ENCODE results near the gene PRKAR2B. TPM values are rescaled to one million over a fixed set of nuclear protein-coding genes. Genes with fewer than 3 reads are reported as not detected.

The PRKAR2B gene
- total RNA-seq, 1 donor from 2014 or later, result 21.8 TPM

DNA sequence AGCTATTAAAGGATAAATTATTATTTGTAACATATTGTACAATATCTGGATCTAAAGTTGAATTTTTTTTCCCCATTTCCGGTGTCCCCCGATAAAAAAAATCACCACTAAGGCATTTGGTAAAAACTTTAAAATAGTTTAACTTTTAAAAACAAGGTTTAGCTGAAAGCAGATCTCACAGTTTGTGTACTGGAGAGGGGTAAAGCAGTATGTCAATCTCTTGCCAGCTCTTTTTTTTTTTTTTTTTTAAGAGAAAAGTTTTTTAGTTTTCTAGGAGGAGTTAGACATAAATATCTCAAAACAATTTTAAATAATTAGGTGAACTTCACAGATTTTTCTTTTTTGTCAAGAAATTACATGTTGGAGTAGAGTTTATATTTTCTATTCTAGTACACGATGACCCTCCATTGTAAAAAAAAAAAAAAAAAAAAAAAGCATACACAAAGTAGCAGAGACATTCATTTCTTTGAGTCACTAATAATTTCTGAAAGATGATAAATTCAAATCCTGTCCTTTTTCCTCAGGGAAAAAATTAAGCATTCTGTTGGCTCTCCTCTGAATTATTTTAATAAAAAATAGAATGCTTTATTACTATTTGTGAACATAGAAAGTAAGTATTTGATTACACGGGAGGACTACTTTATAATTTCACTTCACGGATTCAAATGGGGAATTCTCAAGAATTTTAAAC, 122.4 kb downstream of the PRKAR2B start:
- Histone ChIP-seq H3K36me3 (no peaks in the 10 kb centered on the region), H3K4me1 (peaks cover 38% of the 10 kb centered on the region), H3K27me3 (ENCODE audit: low read depth) (no peaks in the 10 kb centered on the region), H3K9me3 (replicated peaks) (no peaks in the 10 kb centered on the region), H3K27ac (replicated peaks) (peak overlapping the region; percentile 96), H3K4me3 (peak overlapping the region; percentile 84)
- TF ChIP-seq CTCF (IDR thresholded peaks at IDR 0.05; ENCODE audit: borderline replicate concordance), result no peak
- DNase-seq, result no peak
- intact Hi-C loops (cut with micrococcal nuclease), result no loop called here

- no peaks in the 10 kb centered on the region for H3K9me3 ChIP-seq (replicated peaks)
- no peaks in the 10 kb centered on the region for H3K27me3 ChIP-seq (ENCODE audit: low read depth)
- DNase-seq, result peak; percentile 50
- TF ChIP-seq CTCF (IDR thresholded peaks at IDR 0.05; ENCODE audit: borderline replicate concordance), result peak; percentile 58
- H3K36me3 ChIP-seq, result no peaks in the 10 kb centered on the region
- peak overlapping the region; percentile 96 for H3K27ac ChIP-seq (replicated peaks)
- peak overlapping the region; percentile 84 for H3K4me3 ChIP-seq
- peaks cover 45% of the 10 kb centered on the region for H3K4me1 ChIP-seq
- intact Hi-C loops (cut with micrococcal nuclease), result no loop called here
Observed at GRCh38 chr7:107167483-107168232, 123.2 kb downstream of the PRKAR2B start.

GRCh38 chr7:107168233-107169119, 124.0 kb downstream of the PRKAR2B start, which contains the start of gene HBP1:
Gene HBP1, plus strand, starts transcription at chr7:107169003. Its CDS starts 10,891 bp downstream, at chr7:107179894.
- peaks cover 54% of the 10 kb centered on the region for H3K4me1 ChIP-seq
- no peaks in the 10 kb centered on the region for H3K9me3 ChIP-seq (replicated peaks)
- no peaks in the 10 kb centered on the region for H3K36me3 ChIP-seq
- no peaks in the 10 kb centered on the region for H3K27me3 ChIP-seq (ENCODE audit: low read depth)
- H3K27ac ChIP-seq (replicated peaks), result peak within 1 kb of the TSS; percentile 96
- peak; percentile 99 for DNase-seq
- intact Hi-C loops (cut with micrococcal nuclease), result no loop called here
- no peak for TF ChIP-seq CTCF (IDR thresholded peaks at IDR 0.05; ENCODE audit: borderline replicate concordance)
- H3K4me3 ChIP-seq, result peak within 1 kb of the TSS; percentile 84

- peak overlapping the region; percentile 96 for H3K27ac ChIP-seq (replicated peaks)
- H3K4me1 ChIP-seq, result peaks cover 63% of the 10 kb centered on the region
- H3K4me3 ChIP-seq, result peak overlapping the region; percentile 84
- DNase-seq, result peak; percentile 97
- H3K36me3 ChIP-seq, result no peaks in the 10 kb centered on the region
- TF ChIP-seq CTCF (IDR thresholded peaks at IDR 0.05; ENCODE audit: borderline replicate concordance), result no peak
- H3K27me3 ChIP-seq (ENCODE audit: low read depth), result no peaks in the 10 kb centered on the region
- intact Hi-C loops (cut with micrococcal nuclease), result no loop called here
- no peaks in the 10 kb centered on the region for H3K9me3 ChIP-seq (replicated peaks)
Observed at GRCh38 chr7:107169120-107170050, 124.9 kb downstream of the PRKAR2B start.

Data from left ventricle myocardium inferior (tissue), 1 donor.